ENCODE data around the gene AP2S1. TPM values are rescaled to one million over a fixed set of nuclear protein-coding genes. Genes with fewer than 3 reads are reported as not detected.

The AP2S1 gene
- total RNA-seq, result 166 and 197 TPM in 2 replicates

DNA sequence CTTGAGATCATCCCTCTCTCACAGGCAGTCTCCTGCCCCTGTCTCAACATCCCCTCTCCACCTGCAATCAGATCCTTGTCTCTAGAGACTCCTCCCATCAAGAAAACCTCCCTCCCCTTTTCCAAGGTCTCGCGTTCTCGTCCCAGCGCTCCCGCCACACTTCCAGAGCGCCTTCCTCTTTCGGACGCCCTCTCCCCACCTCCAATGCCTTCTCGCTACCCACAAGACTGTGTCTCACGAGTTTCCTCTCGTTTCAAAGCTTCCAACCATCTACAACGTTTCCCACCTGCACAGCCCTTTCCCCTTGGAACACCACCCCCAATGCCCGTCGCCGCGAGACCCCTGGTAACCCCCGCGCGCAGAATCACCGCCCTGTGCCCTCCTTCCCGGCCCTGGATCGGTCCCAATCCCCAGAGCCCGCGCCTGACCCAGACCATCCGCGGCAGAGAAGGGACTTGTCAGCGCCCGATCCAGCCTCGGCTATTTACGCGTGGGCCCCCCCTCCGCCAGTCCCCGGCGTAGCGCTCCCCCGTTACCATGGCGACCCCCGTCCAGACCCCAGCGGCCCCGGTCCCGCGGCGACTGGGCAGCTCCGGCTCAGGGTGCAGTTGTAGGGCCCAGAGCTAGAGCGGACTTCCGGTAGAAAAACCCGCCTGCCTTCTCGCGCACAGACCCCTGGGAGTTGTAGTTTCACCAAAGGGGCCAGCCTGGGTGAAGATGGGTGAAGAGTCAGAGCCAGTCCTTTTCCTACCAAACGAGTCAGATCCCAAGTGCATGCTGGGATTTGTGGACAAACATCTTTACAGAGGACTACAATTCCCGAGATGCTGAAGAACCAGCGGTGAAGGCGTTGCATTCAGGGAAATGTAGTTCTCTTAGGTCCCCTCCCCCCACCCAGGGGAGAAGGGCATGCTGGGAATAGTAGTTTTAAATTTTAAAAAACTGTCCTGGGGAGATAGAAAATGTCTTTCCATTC, at the start of gene AP2S1:
Gene AP2S1, minus strand, starts transcription at position 619 of the 976 bp plus-strand sequence. Its CDS starts 80 bp downstream, at position 539.

DNA sequence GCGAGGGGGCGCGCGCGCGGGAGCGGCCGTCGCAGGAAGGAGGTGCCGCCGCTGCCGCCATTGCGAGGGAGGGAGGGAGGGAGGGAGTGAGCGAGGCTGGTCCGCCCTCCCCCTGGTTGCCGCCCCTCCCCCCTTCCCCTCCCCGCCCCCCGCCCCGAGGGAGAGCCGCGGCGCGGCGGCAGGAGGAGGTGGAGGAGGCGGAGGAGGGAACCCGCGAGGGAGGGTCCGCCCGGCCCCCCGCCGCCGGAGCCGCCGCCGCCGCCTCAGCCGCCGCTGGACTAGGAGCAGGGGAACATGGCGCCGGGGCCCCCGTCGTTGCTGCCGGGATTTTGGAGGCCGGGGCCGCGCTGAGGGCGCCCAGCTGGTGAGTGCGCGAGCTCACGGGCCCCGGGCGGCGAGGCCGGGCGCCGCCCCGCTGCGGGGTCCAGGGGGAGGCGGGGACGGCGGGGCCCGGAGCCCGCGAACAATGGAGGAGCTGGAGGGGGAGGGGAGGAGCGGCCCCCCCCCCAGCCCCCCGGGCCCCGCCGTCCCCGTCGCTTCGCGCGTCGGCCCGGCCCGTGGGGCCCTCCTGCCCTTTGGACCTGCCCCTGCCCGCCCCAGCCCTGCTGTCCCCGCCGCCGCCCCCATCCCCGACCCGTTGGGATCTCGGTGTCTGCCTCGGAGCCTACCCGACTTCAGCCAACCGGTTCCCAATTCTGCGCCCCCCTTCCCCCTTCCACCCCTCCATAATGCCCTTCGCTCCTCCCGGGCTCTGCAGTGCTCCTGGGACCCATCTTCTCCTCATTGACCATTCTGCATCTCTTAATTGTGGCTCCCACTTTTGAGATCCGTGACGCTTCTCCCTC, 10.4 kb upstream of the AP2S1 start, which contains the start of gene ARHGAP35:
Gene ARHGAP35, plus strand, starts transcription at position 152 of the 845 bp plus-strand sequence. CDS start 57,679 bp downstream, outside the sequence.

DNA sequence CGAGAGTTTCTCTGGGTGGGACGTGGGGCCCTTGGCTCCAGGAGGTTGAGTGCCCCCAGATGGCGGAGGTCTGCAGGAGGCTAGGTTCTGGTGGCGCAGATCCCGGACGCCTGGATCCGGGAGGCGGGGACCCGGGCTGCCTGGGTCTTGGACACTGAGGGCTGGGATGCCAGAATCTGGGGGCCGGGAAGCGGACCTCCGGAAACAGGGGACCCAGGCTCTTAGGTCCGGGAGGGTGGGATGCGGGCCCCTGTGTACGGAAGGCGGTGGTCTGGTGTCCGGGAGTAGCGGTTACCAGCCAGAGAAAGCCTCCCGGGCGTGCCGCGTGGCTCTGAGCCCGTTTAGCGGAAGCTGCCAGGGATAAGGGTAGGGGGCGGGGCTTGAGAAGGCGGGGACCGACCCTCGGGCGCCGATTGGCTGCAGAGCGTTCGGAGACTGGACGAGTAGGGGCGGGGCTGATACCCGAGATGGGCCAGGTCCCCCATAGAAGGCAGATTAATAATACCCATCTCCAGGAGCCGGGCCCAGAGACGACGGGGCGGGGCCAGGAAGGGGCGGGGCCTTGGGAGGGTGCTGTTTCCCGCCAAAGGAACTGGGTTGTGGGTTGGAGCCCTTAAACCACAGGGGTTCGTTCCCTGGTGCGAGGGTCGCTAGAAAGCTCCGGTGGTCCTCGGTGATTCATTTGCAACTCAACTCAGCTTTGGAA, 62.2 kb downstream of the AP2S1 start, which contains the start of gene SLC1A5:
Gene SLC1A5, minus strand, starts transcription at position 333 of the 706 bp plus-strand sequence. CDS start 629 bp downstream, outside the sequence.

Other genes with a start within 250 kb of the AP2S1 start
- 175 and 246 TPM in 2 replicates for gene CALM3, start 249.5 kb downstream of the AP2S1 start, total RNA-seq
- gene PTGIR, start 225.8 kb downstream of the AP2S1 start, total RNA-seq, result 5.9 and 8.2 TPM in 2 replicates
- not detected in 2 replicates for gene GNG8, start 214.6 kb downstream of the AP2S1 start, total RNA-seq
- gene DACT3, start 189.7 kb downstream of the AP2S1 start, total RNA-seq, result 7.3 and 8.4 TPM in 2 replicates
- 22.7 and 25.1 TPM in 2 replicates for gene PRKD2, start 133.7 kb downstream of the AP2S1 start, total RNA-seq
- gene FKRP, start 104.8 kb downstream of the AP2S1 start, total RNA-seq, result 12.5 and 18.0 TPM in 2 replicates
- gene STRN4, start 104.4 kb downstream of the AP2S1 start, total RNA-seq, result 47.2 and 58.5 TPM in 2 replicates
- gene SLC1A5, start 62.3 kb downstream of the AP2S1 start, total RNA-seq, result 138 and 154 TPM in 2 replicates
- 38.6 and 40.4 TPM in 2 replicates for gene ARHGAP35, start 10.2 kb upstream of the AP2S1 start, total RNA-seq
- gene NPAS1, start 169.0 kb upstream of the AP2S1 start, total RNA-seq, result 6.3 and 9.2 TPM in 2 replicates
- 19.2 and 28.3 TPM in 2 replicates for gene TMEM160, start 197.8 kb upstream of the AP2S1 start, total RNA-seq